ENCODE measurements around the gene CYB5R4.

- no peak for TF ChIP-seq CTCF (conservative IDR thresholded peaks at IDR 0.05; ENCODE audit: low read depth, low read length)
- no peak for TF ChIP-seq EZH2 (IDR thresholded peaks at IDR 0.05; ENCODE audit: borderline replicate concordance, low read depth, low read length, poor library complexity, severe bottlenecking)
Measured at GRCh38 chr6:83870649-83871048, 11.2 kb downstream of the CYB5R4 start.
